ENCODE results near the gene PRKCE.
"Not testable (repeated sequence)": the region's sequence is repeated elsewhere in the genome, so short reads cannot be mapped to it uniquely, and the experiment has no call there.

The PRKCE gene

DNA sequence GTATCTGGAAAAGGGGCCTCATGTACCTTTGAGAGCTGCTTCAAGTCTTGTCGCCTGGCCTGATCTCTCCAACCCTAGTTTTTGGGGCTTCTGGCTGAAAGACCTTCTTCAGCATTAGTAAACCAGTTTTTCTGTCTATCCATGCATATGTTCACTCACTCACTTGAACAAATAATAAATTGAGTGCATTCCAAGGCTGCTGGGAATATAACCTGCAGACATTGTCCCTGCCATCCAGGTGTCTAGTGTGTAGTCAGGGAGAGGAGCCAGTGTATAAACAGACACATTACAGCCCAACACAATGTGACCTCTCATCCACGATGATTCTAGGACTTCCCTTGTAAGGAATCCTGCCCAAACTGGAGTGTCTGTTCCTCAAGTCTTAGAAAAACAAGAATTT is 262.1 kb downstream of the PRKCE start:
- Mint-ChIP-seq H3K36me3 (no peaks in the 10 kb centered on the region), H3K4me1 (peaks cover 3% of the 10 kb centered on the region), H3K9me3 (no peaks in the 10 kb centered on the region), H3K27ac (no peak overlapping the region), H3K27me3 (no peaks in the 10 kb centered on the region), H3K4me3 (no peak overlapping the region)
- DNase-seq: no peak
- CTCF ChIA-PET: interaction anchor here (1.7 kb wide), 1 partner anchor 15 kb away, joined by 4 read pairs; no protein-coding TSS in a partner anchor

DNA sequence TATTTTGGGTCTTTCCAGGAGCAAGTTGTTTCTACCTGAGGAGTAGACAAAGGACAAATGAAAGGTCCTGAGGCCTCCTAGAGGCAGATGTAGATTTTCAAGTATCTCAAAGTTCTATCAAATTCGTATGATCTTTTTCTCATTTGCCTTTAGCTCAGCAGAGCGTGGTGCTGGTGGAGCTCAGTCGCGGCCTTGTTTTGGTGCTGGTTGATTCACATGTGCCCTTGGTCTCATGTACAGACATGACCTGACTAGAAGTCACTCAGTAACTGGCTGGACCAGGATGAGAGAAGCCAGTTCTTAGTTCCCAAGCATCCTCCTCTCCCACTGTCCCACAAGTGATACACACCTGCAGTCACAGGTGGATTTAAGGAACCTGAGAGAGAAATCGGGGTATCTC is 264.0 kb downstream of the PRKCE start:
- H3K4me1 Mint-ChIP-seq: peaks cover 5% of the 10 kb centered on the region
- H3K36me3 Mint-ChIP-seq: no peaks in the 10 kb centered on the region
- H3K27me3 Mint-ChIP-seq: no peaks in the 10 kb centered on the region
- CTCF ChIA-PET: no interaction called here
- no peaks in the 10 kb centered on the region for H3K9me3 Mint-ChIP-seq
- no peak overlapping the region for H3K4me3 Mint-ChIP-seq
- no peak overlapping the region for H3K27ac Mint-ChIP-seq
- DNase-seq: no peak

DNA sequence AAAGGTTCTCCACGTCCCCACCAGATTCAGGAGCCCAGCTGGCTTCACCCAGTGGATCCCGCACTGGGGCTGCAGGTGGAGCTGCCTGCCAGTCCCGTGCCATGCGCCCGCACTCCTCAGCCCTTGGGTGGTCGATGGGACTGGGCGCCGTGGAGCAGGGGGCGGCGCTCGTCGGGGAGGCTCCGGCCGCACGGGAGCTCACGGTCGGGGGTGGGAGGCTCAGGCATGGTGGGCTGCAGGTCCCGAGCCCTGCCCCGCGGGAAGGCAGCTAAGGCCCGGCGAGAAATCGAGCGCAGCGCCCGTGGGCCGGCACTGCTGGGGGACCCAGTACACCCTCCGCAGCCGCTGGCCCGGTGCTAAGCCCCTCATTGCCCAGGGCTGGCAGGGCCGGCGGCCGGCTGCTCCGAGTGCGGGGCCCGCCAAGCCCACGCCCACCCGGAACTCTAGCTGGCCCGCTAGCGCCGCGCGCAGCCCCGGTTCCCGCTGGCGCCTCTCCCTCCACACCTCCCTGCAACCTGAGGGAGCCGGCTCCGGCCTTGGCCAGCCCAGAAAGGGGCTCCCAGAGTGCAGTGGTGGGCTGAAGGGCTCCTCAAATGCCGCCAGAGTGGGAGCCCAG is 266.2 kb downstream of the PRKCE start:
- DNase-seq, H3K27me3 Mint-ChIP-seq, CTCF ChIA-PET, H3K4me1 Mint-ChIP-seq, H3K4me3 Mint-ChIP-seq, H3K36me3 Mint-ChIP-seq, H3K27ac Mint-ChIP-seq, H3K9me3 Mint-ChIP-seq: not testable (repeated sequence)

DNA sequence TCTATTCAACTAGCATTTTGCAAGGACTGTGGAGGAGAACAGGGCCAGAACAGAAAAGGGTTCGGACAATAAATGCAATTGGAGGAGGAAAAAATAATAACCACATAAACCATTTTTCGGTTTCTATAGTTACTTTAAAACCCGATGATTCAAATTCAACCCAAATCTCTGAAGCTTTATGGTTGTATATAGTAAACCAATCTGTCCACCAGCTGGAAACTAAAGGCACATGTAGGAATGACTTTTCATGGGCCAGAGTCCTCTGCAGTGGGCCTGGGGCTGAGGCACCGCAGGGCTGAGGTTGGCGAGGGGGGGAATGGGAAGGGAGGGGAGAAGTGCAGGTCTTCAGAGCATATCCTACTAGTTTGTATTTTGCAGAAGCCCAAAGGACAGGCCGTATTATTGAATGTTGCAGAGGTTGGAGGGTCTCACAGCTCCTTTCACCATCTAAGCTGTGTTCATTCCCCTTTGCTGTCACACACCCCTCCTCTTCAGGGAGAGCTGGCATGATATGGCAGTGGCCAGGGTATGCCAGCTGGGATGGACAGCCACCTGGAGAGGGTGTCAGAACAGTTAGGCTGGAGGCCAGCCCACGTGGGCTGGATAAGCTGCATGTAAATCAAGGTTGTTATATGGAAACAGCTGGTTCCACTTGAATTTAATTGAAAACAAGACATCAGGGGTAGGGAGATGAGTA is 267.1 kb downstream of the PRKCE start:
- Mint-ChIP-seq H3K27me3 (no peaks in the 10 kb centered on the region), H3K36me3 (no peaks in the 10 kb centered on the region), H3K9me3 (no peaks in the 10 kb centered on the region), H3K4me1 (peaks cover 5% of the 10 kb centered on the region), H3K27ac (no peak overlapping the region), H3K4me3 (no peak overlapping the region)
- no peak for DNase-seq
- CTCF ChIA-PET: no interaction called here

DNA sequence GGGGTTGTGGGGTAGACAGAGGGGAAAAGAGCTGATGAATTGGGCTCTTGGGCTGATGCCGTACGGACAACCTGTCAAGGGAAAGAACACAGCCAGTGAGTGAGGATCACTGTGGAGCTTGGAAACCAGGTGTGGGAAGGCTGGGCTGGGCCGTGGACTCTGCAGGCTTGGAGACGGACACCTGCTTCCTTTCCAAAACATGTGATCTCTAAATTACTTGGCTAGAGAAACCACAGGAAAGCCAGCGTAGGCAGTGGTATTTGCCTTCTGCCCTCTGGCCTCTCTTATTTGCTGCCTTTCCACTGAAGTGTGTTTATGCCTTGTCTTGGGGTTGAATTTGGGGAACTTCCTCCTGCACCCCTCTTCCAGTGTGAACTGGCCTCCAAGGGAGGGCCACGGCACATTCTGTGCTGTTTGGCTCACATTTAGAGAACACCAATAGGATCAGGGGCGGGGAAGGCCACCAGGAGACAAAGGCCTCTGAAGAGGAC is 267.7 kb downstream of the PRKCE start:
- Mint-ChIP-seq H3K9me3 (no peaks in the 10 kb centered on the region), H3K4me3 (no peak overlapping the region), H3K36me3 (no peaks in the 10 kb centered on the region), H3K4me1 (peaks cover 5% of the 10 kb centered on the region), H3K27me3 (no peaks in the 10 kb centered on the region), H3K27ac (no peak overlapping the region)
- CTCF ChIA-PET: no interaction called here
- no peak for DNase-seq

DNA sequence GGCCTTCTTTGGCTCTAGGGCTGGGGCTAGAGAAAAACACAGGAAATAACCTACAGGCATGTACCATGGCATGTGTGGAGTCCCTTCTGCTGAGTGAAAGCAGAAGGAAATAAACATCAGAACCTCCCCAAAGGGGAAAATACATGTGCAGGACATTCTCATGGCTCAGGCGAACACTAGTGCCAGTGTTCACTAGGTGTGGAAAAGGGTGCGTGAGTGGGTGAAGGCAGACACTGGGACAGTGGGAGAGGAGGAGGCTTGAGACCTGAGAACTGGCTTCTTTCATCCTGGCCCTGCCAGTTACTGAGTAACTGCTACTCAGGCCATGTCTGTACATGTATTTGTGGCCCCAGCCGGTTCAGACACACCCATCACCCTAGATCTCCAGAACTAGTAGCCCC is 268.2 kb downstream of the PRKCE start:
- Mint-ChIP-seq H3K4me1 (peaks cover 5% of the 10 kb centered on the region), H3K4me3 (no peak overlapping the region), H3K9me3 (no peaks in the 10 kb centered on the region), H3K27ac (no peak overlapping the region), H3K36me3 (no peaks in the 10 kb centered on the region), H3K27me3 (no peaks in the 10 kb centered on the region)
- CTCF ChIA-PET: no interaction called here
- DNase-seq: no peak

DNA sequence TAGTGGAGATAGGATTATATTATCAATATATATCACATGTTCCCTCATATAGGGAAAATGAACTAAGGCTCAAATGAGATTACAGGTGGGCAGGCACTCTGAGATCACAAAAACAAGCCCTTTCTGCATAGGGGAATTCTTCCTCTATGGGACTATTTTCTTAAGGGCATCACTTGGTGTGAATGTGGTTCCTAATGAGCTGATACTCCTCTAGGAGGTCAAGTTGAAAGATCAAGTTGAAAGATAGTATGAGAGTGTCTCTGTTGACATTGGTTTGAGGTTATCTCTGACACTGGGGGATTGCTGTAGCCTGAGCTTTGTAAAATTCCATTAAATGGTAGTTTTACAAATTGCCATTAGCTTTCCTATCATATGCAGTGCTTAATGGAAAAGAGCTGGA is 270.4 kb downstream of the PRKCE start:
- Mint-ChIP-seq H3K9me3 (no peaks in the 10 kb centered on the region), H3K36me3 (no peaks in the 10 kb centered on the region), H3K4me1 (peaks cover 2% of the 10 kb centered on the region), H3K4me3 (no peak overlapping the region), H3K27ac (no peak overlapping the region), H3K27me3 (no peaks in the 10 kb centered on the region)
- CTCF ChIA-PET: interaction anchor here (0.7 to 1.2 kb wide), 3 partner anchors 9 to 143 kb away, joined by 3 read pairs; no protein-coding TSS in a partner anchor
- no peak for DNase-seq

DNA sequence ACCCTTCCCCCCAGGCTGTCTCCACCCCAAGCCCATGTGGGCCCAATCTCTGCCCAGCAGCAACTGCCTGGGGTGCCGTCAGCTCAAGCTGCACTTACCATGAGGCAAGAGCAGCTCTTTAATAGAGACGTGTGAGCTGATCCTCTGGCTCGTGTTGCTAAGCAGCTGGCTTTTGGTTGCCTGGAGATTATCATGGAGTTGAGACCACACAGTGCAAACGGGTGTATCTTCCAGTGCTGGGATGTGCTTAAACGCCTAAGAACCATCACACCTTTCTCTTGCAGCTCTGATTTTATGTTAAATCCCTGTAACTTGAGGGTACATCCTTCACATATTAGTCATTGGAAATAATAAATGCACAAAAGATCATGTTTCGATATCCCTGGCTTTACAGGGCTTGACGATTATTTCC is 271.1 kb downstream of the PRKCE start:
- Mint-ChIP-seq H3K4me1 (peaks cover 2% of the 10 kb centered on the region), H3K27me3 (no peaks in the 10 kb centered on the region), H3K27ac (no peak overlapping the region), H3K36me3 (no peaks in the 10 kb centered on the region), H3K9me3 (no peaks in the 10 kb centered on the region), H3K4me3 (no peak overlapping the region)
- no peak for DNase-seq
- CTCF ChIA-PET: interaction anchor here (0.7 to 0.9 kb wide), 2 partner anchors 9 to 144 kb away, joined by 3 read pairs; no protein-coding TSS in a partner anchor

DNA sequence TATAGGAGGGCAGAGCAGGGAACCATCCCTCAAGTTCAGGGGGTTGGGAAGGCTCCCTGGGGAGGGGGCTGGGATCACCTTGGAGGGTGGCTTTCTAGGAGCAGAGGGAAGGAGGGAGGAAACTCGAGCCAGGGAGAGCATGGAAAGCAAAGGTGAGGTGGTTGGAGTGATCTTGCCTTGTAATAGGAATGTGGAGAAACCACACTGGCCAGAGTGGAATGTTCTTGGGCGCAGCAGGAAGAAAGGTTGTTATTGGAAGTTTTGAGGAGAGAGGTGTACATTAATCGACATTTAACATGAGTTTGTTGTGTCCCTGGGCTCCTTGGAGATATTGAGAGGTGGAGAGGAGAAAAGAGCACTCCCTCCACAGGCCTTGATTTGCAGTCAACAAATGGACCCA is 272.2 kb downstream of the PRKCE start:
- CTCF ChIA-PET: no interaction called here
- no peak overlapping the region for H3K27ac Mint-ChIP-seq
- H3K4me1 Mint-ChIP-seq: peaks cover 2% of the 10 kb centered on the region
- no peaks in the 10 kb centered on the region for H3K9me3 Mint-ChIP-seq
- DNase-seq: no peak
- no peaks in the 10 kb centered on the region for H3K36me3 Mint-ChIP-seq
- H3K27me3 Mint-ChIP-seq: no peaks in the 10 kb centered on the region
- H3K4me3 Mint-ChIP-seq: no peak overlapping the region

DNA sequence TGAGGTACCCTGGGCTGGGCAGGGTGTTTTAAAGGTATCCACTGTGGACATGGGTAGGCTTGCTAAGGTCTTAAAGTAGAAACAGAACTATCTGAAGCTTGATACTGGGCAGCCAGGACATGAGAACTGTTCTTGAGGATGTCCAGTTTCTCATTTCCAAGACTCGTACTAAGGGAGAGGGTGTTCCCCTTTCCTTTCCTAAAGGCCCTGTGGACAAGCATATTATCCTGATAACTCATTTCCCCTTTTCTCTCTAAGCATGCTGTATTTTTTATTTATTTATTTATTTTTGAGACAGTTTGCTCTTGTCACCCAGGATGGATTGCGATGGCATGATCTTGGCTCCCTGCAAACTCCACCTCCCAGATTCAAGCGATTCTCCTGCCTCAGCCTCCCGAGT is 273.6 kb downstream of the PRKCE start:
- CTCF ChIA-PET: interaction anchor here (0.9 to 1.5 kb wide), 2 partner anchors 12 to 145 kb away, joined by 3 to 4 read pairs; no protein-coding TSS in a partner anchor
- Mint-ChIP-seq H3K36me3 (no peaks in the 10 kb centered on the region), H3K4me3 (no peak overlapping the region), H3K9me3 (no peaks in the 10 kb centered on the region), H3K4me1 (no peaks in the 10 kb centered on the region), H3K27ac (no peak overlapping the region), H3K27me3 (no peaks in the 10 kb centered on the region)
- no peak for DNase-seq

DNA sequence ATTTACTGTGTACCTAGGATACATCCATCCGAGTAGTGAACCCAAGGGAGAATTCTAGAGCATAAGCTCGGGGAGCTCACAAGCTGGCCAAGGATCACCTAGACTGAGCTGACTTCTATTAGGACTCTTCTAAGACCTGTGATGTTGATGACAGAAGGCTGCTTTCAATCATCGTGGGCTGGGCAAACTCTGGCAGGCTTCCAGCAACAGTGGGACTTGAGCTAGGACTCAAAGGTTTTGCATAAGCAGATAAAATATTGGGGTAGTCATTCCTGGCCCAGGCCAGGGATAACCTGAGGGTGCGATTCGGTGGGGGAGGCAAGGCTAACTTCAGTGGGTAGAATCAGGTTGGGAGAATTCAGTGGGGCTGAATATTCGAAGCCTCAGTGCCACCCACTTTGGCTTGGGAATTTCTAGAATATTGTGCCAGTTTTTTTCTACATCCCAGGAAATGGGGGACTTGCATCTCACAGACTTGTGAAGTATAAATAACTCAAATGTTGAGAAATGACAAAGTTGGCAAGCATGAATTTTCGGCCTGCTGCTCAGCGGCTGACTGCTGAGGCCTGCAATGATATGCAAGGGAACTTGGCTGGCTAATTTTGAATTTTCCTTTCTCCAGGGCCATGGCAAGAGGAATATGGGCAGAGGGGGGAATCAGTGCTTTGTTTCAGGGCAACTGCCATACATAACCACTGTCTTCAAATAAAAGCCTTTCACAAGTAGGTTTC is 274.3 kb downstream of the PRKCE start:
- no peaks in the 10 kb centered on the region for H3K27me3 Mint-ChIP-seq
- H3K36me3 Mint-ChIP-seq: no peaks in the 10 kb centered on the region
- no peak overlapping the region for H3K4me3 Mint-ChIP-seq
- no peak for DNase-seq
- no peak overlapping the region for H3K27ac Mint-ChIP-seq
- H3K4me1 Mint-ChIP-seq: no peaks in the 10 kb centered on the region
- H3K9me3 Mint-ChIP-seq: no peaks in the 10 kb centered on the region
- CTCF ChIA-PET: interaction anchor here (0.9 to 1.5 kb wide), 2 partner anchors 13 to 146 kb away, joined by 3 to 4 read pairs; no protein-coding TSS in a partner anchor

DNA sequence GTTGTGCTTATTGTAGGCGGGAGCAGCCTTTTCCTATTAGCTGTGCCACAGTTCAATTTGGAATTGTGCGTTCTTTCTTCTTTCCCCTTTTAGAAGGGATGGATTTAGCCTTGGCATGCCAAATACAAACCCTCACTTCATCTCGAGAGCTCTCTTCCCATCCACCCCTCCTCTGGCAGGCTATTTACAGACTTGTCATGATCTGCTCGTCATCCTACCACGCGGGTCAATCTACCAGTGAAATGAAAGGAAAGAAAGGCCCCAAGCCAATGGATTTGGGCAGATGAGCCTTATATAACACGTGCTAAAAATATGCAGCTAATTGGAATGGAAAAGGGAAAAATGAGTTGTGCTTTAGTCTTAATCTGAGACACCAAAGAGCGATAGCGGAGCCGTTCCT is 277.5 kb downstream of the PRKCE start:
- Mint-ChIP-seq H3K4me3 (no peak overlapping the region), H3K27me3 (no peaks in the 10 kb centered on the region), H3K36me3 (no peaks in the 10 kb centered on the region), H3K4me1 (no peaks in the 10 kb centered on the region), H3K27ac (no peak overlapping the region), H3K9me3 (no peaks in the 10 kb centered on the region)
- no peak for DNase-seq
- CTCF ChIA-PET: interaction anchor here (1.3 kb wide), 1 partner anchor 16 kb away, joined by 4 read pairs; no protein-coding TSS in a partner anchor

DNA sequence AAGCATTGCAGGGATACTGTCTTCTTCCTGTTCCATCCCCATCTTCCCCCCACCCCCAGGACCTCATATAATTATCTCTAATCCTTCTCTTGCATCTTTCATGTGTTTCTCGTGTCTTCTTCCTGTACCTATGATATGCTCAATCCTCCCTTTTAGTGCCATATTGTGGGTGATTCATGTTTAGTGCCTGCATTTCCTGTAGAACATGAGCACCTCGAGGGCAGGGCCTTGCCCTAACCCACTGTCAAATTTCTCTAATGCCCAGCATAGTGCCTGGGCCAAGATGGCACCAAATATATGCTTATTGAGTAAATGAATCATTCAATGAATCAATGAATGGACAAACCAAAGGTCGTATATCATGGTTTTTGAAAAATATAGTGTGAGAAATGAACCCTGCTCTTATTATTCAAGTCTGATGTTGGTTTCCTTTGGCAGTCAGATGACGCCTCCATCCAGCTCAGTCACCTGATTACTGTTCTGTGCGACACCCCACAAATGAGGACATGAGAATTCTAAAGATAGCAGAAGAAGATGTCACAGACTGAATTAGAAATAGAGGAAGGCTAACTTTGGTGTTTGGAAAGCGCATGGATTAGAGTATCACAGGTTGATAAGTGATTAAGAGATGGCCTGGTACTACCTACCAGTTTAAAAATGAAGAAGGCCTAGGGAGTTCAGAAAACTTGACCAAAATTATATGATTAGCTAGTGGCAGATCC is 278.4 kb downstream of the PRKCE start:
- no peaks in the 10 kb centered on the region for H3K4me1 Mint-ChIP-seq
- CTCF ChIA-PET: no interaction called here
- no peaks in the 10 kb centered on the region for H3K36me3 Mint-ChIP-seq
- H3K27ac Mint-ChIP-seq: no peak overlapping the region
- H3K4me3 Mint-ChIP-seq: no peak overlapping the region
- no peak for DNase-seq
- no peaks in the 10 kb centered on the region for H3K9me3 Mint-ChIP-seq
- H3K27me3 Mint-ChIP-seq: no peaks in the 10 kb centered on the region

DNA sequence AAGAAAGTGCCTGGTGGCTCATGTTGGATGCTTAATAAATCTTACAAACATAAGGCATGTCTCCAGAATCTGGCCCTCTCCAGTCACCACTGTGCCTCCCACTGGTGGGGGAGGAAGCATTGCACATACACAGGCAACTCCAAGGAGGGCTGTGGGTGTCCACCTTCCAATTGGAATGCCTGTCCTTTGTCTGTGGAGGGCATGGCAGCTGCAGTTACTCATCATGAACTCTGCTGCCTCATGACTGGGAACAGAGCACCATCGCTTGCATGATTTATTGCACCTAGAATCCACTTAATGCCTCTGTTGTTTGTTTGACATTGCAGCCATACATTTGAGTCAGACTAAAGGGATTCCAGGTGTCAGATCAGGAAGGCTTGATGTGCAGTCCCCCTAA is 278.9 kb downstream of the PRKCE start:
- no peak overlapping the region for H3K27ac Mint-ChIP-seq
- H3K9me3 Mint-ChIP-seq: no peaks in the 10 kb centered on the region
- H3K4me3 Mint-ChIP-seq: no peak overlapping the region
- H3K27me3 Mint-ChIP-seq: no peaks in the 10 kb centered on the region
- DNase-seq: no peak
- no peaks in the 10 kb centered on the region for H3K4me1 Mint-ChIP-seq
- H3K36me3 Mint-ChIP-seq: no peaks in the 10 kb centered on the region
- CTCF ChIA-PET: interaction anchor here (1.2 kb wide), 1 partner anchor 8 kb away, joined by 3 read pairs; no protein-coding TSS in a partner anchor
